T-helper 2 cell (primary cell): ENCODE measurements around the gene LDLRAD3.
A peak's percentile ranks its signal among the peaks of the same experiment; 100 is the strongest.

Experiments used
- DNase-seq, 5 experiments: peaks; one replicate each; pipeline versions ENCODE4 v3.0.0 to v3.0.0-alpha.2; 2012 to 2022

LDLRAD3 gene

GRCh38 chr11:35928688-35929395 lies 15.0 kb upstream of the LDLRAD3 start:
- no peak for DNase-seq

GRCh38 chr11:35930466-35930865 lies 13.4 kb upstream of the LDLRAD3 start:
- DNase-seq = no peak

- no peak for DNase-seq
Observed at GRCh38 chr11:35932121-35932520, 11.7 kb upstream of the LDLRAD3 start.

DNA sequence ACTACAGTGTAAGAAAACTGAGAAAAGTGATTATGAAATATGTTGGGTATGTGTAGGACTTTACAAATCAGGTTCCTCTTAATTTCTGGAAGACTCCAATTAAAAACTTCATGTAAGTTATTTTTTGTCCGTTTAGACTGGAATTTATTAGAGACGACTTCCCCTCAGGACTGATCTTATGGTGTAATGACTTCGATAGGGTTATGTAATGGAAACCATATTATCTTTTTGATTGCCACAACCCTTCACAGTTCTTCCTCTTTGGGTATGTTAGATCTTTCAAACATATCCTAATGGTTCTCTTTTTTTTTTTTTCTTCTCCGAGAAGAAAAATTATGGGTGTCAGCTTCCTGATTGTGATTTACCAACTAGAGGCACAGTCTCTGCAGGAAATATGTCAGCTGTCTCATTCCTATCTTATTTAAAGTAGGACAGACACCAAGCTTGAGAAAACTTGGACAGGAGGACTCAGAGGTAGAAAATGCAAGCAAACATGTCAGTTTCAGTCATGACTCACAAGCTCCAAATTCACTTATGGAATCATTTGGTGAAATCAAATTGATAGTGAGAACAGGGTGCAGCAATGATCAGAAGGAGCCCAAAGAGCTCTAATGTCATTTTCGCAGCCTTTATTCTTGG lies 11.1 kb upstream of the LDLRAD3 start:
- no peak for DNase-seq

GRCh38 chr11:35933320-35933871 lies 10.5 kb upstream of the LDLRAD3 start:
- no peak for DNase-seq

- no peak for DNase-seq
Observed at GRCh38 chr11:35934271-35934670, 9.6 kb upstream of the LDLRAD3 start.

- no peak for DNase-seq
Observed at GRCh38 chr11:35934981-35935380, 8.9 kb upstream of the LDLRAD3 start.

- no peak for DNase-seq
Observed at GRCh38 chr11:35935390-35935789, 8.5 kb upstream of the LDLRAD3 start.

- no peak for DNase-seq
Observed at GRCh38 chr11:35937111-35937510, 6.8 kb upstream of the LDLRAD3 start.

DNA sequence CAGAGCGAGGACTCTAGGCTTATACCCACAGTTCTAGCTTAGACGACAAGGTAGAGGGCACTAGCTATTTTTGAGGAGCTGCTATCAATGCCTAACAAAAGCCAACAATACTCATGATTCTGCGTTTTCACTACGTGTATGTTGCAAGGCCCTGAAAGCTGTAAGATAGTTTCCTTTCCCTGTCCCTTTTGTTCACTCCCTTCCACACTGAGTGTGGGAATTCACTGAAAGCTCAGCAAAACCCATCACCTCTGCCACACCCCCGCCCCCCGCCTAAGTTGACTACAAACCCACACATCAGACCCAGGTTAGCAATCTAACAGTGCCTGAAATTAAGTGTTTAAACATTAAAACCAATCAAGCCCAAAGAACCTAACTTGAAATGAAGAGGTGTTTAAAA lies 6.2 kb upstream of the LDLRAD3 start:
- no peak for DNase-seq

DNA sequence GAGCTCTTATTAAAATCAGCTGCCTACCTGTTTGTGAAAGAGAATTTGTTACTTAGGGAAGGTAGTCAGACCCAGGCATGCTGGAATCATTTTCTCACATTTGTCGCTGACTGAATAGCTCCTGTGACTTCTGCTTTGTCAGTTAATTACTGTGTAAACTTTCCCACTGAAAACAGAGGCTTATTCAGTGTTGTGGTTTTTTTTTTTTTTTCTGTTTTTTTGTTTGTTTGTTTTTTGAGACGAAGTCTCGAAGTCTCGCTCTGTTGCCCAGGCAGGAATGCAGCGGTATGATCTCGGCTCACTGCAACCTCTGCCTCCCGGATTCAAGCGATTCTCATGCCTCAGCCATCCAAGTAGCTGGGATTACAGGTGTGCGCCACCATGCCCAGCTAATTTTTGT lies 5.6 kb upstream of the LDLRAD3 start:
- no peak for DNase-seq

DNA sequence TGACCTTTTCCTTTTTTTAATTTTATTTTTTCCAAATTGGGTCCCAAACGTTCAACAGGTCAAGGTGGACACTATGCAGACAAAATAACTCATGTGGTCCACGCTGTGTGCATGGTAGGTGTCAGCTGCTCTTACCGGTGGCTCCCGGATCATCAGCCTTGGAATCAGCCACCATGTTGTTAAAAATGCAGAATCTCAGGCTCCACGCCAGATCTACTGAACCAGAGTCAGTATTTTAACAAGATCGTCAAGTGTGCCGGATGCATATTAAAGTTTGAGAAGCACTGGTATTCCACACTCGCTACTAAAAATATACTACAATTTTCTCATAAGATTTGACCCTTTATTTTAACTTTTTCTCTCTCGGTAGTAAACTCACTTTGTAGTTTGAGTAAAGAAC lies 553 bp upstream of the LDLRAD3 start:
- DNase-seq = no peak

- no peak for DNase-seq
Observed at GRCh38 chr11:35944503-35945136, 758 bp downstream of the LDLRAD3 start.

GRCh38 chr11:35945137-35945518 lies 1.3 kb downstream of the LDLRAD3 start:
- DNase-seq = no peak

DNA sequence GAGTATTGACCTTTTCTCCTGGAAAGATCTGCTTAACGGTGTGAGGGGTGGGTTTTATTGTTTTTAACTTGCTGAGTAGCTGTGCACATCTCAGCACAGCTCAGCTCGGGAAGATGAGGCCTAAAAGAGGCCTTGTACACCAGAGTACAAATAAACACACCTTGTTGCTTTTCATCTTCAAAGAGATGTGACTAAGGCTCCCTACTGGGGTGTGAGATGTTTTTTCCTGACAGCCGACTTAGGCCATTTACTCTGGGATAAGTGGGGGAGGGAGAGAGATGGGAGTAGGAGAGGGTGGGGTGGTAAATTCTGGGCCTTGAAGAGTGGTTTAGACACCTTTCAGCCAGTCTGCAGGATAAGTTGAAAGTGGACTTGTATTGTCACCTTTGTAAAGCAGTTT lies 2.9 kb downstream of the LDLRAD3 start:
- no peak for DNase-seq

GRCh38 chr11:35947437-35947836 lies 3.6 kb downstream of the LDLRAD3 start:
- no peak for DNase-seq

GRCh38 chr11:35949242-35949641 lies 5.4 kb downstream of the LDLRAD3 start:
- no peak for DNase-seq

DNA sequence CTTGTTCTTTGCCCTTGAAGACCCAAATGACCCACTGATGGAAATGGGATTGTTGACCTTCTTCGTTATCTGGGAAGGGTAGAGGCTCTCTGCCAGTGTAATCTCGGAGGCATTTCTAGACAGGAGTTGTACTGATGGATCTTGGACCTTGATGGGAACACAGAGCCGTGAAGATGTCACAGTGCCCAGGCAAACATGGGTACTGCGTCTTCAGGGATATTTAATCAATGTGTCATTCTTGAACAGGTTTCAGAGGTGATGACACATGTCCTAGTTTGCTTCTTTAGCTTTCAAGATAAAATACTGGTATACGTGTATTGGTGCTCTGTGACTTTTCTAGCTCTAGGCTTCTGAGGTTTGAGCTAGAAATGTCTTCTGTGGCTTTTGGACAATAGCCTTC lies 6.2 kb downstream of the LDLRAD3 start:
- DNase-seq = no peak

DNA sequence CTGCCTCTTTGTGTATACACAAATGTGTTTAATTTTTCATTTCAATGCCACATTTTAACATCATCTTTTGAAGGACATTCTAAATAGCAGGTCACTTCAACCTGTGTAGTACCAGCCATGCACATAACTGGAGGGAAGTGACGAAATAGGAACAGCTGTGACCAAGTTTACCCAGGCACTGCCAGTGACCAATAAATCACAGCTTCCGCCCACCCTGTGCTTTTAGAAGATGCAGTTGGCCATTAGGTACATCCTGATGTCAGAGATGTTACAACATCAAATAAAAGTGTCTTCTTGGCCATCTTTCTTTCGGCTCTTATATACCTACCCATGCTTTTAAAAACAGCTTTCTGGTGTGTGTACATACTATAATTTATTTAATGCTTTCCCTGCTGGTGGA lies 7.8 kb downstream of the LDLRAD3 start:
- no peak for DNase-seq

DNA sequence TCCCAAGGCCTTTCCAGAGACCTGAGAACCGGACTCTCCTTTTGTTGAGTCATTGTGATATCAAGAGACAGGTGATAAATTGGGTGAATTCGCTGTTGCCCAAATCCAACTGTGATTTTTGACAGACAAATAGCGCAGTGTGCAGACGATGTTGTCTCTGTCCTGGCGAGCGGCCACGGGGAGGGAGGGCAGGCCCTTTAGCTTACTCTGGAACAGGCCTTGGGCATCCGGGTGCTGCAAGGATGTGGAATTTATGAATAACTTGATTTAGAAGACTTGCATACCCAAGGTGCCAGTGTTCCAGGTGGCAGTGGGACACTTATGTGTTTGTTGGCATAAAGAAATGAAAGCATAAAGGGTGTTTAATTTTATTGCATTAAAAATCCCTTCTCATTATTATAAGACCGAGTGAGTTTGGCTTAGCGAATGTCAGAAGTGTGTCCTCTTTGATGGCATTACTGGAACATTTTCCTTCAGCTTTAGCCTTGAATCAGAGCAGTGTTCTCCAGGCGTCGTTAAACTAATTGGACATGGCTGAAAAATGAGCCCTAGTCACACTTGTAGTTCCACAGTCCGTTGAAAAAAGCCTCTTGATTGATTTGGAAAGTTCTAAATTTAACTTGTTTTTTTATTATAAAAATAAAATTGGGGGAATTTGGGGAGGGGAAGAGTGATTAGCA lies 9.4 kb downstream of the LDLRAD3 start:
- DNase-seq = no peak

GRCh38 chr11:35954205-35954604 lies 10.3 kb downstream of the LDLRAD3 start:
- DNase-seq = no peak

- no peak for DNase-seq
Observed at GRCh38 chr11:35955636-35956035, 11.8 kb downstream of the LDLRAD3 start.

- peak in 1 of 5 experiments; percentile 2 for DNase-seq
Observed at GRCh38 chr11:35962369-35963138, 18.7 kb downstream of the LDLRAD3 start.
